ENCODE results near the gene SSTR3. TPM values are rescaled to one million over a fixed set of nuclear protein-coding genes. Genes with fewer than 3 reads are reported as not detected.
"Not testable (repeated sequence)": the region's sequence is repeated elsewhere in the genome, so short reads cannot be mapped to it uniquely, and the experiment has no call there.

SSTR3 gene
- total and polyA plus RNA-seq, 9 of the 15 experiments (the other 6 are each of a cell fraction or from before 2014, with no cell fraction given): 0.03 TPM; not detected in 8

DNA sequence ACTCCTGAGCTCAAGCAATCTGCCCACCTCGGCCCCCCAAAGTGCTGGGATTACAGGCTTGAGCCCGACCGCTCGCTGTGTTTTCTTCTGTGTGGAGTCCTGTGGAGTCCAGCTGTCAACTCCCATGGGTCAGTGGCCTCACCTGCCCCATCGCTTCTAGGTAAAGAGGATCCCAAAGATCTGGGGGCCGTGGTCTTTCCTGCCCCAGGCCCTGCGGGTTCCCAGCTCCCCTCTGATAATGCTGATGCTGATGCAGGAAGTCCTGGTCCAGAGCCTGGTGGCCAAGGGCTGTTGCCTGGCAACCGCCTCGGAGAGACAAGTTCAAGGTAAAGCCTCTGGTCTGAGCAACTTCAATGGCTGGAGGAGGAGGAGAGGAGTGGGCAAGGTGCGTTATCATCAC lies 9.6 kb downstream of the SSTR3 start:
- Histone ChIP-seq H3K4me2 (ENCODE audit: insufficient read depth, low read length) (no peak overlapping the region), H4K20me1 (replicated peaks; ENCODE audit: control insufficient read depth, insufficient read depth, low read length) (no peaks in the 10 kb centered on the region), H3K27me3 (ENCODE audit: control insufficient read depth in 2 of 2, insufficient read depth in 2 of 2, low read length in 2 of 2) (no peaks in the 10 kb centered on the region), H3K9ac (ENCODE audit: insufficient read depth in 1 of 2, low read depth in 2 of 2, low read length in 2 of 2) (no peak overlapping the region), H3K36me3 (ENCODE audit: control insufficient read depth, insufficient read depth, low read length) (no peaks in the 10 kb centered on the region), H3K9me1 (ENCODE audit: control insufficient read depth, insufficient read depth, low read length) (no peaks in the 10 kb centered on the region), H3K4me1 (replicated peaks in 1 of 2; ENCODE audit: control insufficient read depth in 2 of 2, insufficient read depth in 2 of 2, low read length in 2 of 2) (peaks cover 12 to 44% of the 10 kb centered on the region in 2 experiments), H3K9me3 (replicated peaks; ENCODE audit: control insufficient read depth, insufficient read depth, low read depth, low read length) (no peaks in the 10 kb centered on the region), H3K27ac (ENCODE audit: extremely low read depth, low read depth, low read length) (no peak overlapping the region), H2AFZ (ENCODE audit: low read depth, low read length) (no peak overlapping the region), H3K79me2 (ENCODE audit: control insufficient read depth, insufficient read depth, low read length) (peaks cover 2% of the 10 kb centered on the region; the same call in 1 of the 3 replicates), H3K4me3 (no peak overlapping the region)
- TF ChIP-seq RFX1 (IDR thresholded peaks at IDR 0.05) (peak; percentile 79), HOXB6 (CRISPR knock-in tag; IDR thresholded peaks at IDR 0.05; ENCODE audit: borderline replicate concordance) (no peak)
- ChIA-PET CTCF (ENCODE audit: low intra/inter-chr PET ratio) (no interaction called here), POLR2A (no interaction called here)
- in situ Hi-C loops (cut with MboI) (no loop called here), intact Hi-C loops (cut with micrococcal nuclease) (no loop called here)
- ATAC-seq: no peak
- no peak for FAIRE-seq
- BruUV-seq (replicated peaks): no TSS peak
- no peak for DNase-seq (ENCODE audit: extremely low read depth in 1 of 4, low spot score in 3 of 4)
- 60% methylated on average over 6 of the region's 10 CpGs for WGBS (ENCODE audit: insufficient coverage, low coverage, missing lambda C conversion rate)

DNA sequence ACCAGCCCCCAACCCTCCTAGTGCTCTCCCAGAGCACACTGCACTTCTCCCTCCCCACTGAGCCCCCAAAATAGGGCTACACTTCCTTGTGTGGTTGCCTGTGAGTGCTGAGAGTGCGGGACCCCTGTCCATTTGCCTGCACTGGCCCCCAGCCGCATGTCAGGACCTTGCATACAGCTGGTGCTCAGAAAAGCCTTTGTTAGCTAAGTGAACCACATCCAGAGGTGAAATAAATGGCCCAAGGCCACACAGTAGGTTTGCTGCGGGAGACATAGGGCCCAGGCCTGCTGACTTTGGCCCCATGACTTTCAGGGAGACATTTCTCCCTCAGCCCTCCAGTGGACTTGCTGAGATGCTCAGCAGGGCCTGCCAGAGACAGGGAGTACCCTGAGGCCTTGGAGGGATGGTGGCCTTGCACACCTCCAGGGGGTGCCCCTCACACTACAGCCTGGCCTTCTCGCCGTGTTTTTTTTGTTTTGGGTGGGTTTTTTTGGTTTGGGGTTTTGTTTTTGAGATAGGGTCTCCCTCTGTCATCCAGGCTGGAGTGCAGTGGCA lies 10.2 kb downstream of the SSTR3 start:
- POLR2A ChIA-PET: no interaction called here
- 0 out of 4 replicates have a peak overlapping the region, but pooled peaks of 1 of the 2 experiments have one; percentile 17 for H3K9ac ChIP-seq (ENCODE audit: insufficient read depth in 1 of 2, low read depth in 2 of 2, low read length in 2 of 2)
- no peak overlapping the region for H3K4me2 ChIP-seq (ENCODE audit: insufficient read depth, low read length)
- in situ Hi-C loops (cut with MboI) (no loop called here), intact Hi-C loops (cut with micrococcal nuclease) (no loop called here)
- peaks cover 2% of the 10 kb centered on the region; the same call in 1 of the 3 replicates for H3K79me2 ChIP-seq (ENCODE audit: control insufficient read depth, insufficient read depth, low read length)
- peaks cover 18 to 44% of the 10 kb centered on the region in 2 experiments for H3K4me1 ChIP-seq (replicated peaks in 1 of 2; ENCODE audit: control insufficient read depth in 2 of 2, insufficient read depth in 2 of 2, low read length in 2 of 2)
- H3K9me1 ChIP-seq (ENCODE audit: control insufficient read depth, insufficient read depth, low read length): no peaks in the 10 kb centered on the region
- H4K20me1 ChIP-seq (replicated peaks; ENCODE audit: control insufficient read depth, insufficient read depth, low read length): no peaks in the 10 kb centered on the region
- H3K27ac ChIP-seq (ENCODE audit: extremely low read depth, low read depth, low read length): no peak overlapping the region
- H3K36me3 ChIP-seq (ENCODE audit: control insufficient read depth, insufficient read depth, low read length): no peaks in the 10 kb centered on the region
- H3K9me3 ChIP-seq (replicated peaks; ENCODE audit: control insufficient read depth, insufficient read depth, low read depth, low read length): no peaks in the 10 kb centered on the region
- no peak for TF ChIP-seq CBFA2T2 (conservative IDR thresholded peaks at IDR 0.05)
- ATAC-seq (no peak), FAIRE-seq (no peak), DNase-seq (ENCODE audit: extremely low read depth in 1 of 4, low spot score in 3 of 4) (no peak)
- H2AFZ ChIP-seq (ENCODE audit: low read depth, low read length): no peak overlapping the region
- H3K4me3 ChIP-seq: no peak overlapping the region
- CTCF ChIA-PET (ENCODE audit: low intra/inter-chr PET ratio): no interaction called here
- no peaks in the 10 kb centered on the region for H3K27me3 ChIP-seq (ENCODE audit: control insufficient read depth in 2 of 2, insufficient read depth in 2 of 2, low read length in 2 of 2)
- 77% methylated on average over 3 of the region's 5 CpGs for WGBS (ENCODE audit: insufficient coverage, low coverage, missing lambda C conversion rate)
- no TSS peak for BruUV-seq (replicated peaks)

DNA sequence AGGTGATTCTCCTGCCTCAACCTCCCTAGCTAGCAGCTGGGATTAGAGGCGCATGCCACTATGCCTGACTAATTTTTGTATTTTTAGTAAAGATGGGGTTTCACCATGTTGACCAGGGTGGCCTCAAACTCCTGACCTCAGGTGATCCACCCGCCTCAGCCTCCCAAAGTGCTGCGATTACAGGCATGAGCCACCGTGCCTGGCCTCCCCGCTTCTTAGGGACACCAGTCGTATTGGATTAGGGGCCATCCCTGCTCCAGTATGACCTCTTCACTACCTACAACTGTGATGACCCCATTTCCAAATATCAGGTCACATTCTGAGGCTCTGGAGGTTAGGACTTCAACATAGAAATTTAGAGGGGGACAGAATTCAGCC lies 10.8 kb downstream of the SSTR3 start:
- H3K4me2 ChIP-seq (ENCODE audit: insufficient read depth, low read length); H3K27ac ChIP-seq (ENCODE audit: extremely low read depth, low read depth, low read length); BruUV-seq (replicated peaks); H3K4me3 ChIP-seq; H3K79me2 ChIP-seq (ENCODE audit: control insufficient read depth, insufficient read depth, low read length); in situ Hi-C loops (cut with MboI); H4K20me1 ChIP-seq (replicated peaks; ENCODE audit: control insufficient read depth, insufficient read depth, low read length); H3K9me1 ChIP-seq (ENCODE audit: control insufficient read depth, insufficient read depth, low read length); intact Hi-C loops (cut with micrococcal nuclease); H3K27me3 ChIP-seq (ENCODE audit: control insufficient read depth in 2 of 2, insufficient read depth in 2 of 2, low read length in 2 of 2); H3K9me3 ChIP-seq (replicated peaks; ENCODE audit: control insufficient read depth, insufficient read depth, low read depth, low read length); H3K9ac ChIP-seq (ENCODE audit: insufficient read depth in 1 of 2, low read depth in 2 of 2, low read length in 2 of 2); DNase-seq (ENCODE audit: extremely low read depth in 1 of 4, low spot score in 3 of 4); POLR2A ChIA-PET; ATAC-seq; H2AFZ ChIP-seq (ENCODE audit: low read depth, low read length); FAIRE-seq; H3K36me3 ChIP-seq (ENCODE audit: control insufficient read depth, insufficient read depth, low read length): not testable (repeated sequence)
- H3K4me1 ChIP-seq (replicated peaks in 1 of 2; ENCODE audit: control insufficient read depth in 2 of 2, insufficient read depth in 2 of 2, low read length in 2 of 2): peaks cover 23 to 46% of the 10 kb centered on the region in 2 experiments
- whole genome bisulfite sequencing (ENCODE audit: insufficient coverage, low coverage, missing lambda C conversion rate): 92% methylated on average over 5 of the region's 6 CpGs
- CTCF ChIA-PET (ENCODE audit: low intra/inter-chr PET ratio): interaction anchor here (5.1 kb wide), 1 partner anchor 34 kb away, joined by 27 read pairs; no protein-coding TSS in a partner anchor

Data from K562 (cell line).